A673 (cell line): ENCODE data around the gene OTOGL. TPM values are rescaled to one million over a fixed set of nuclear protein-coding genes. Genes with fewer than 3 reads are reported as not detected.

Experiments
- BruUV-seq: library from RNA; stranded (reverse); fragments of 400-500 nt; replicated peaks from 2 replicates; lab custom pipeline; 2021; lab: Mats Ljungman, UMichigan
- CTCF ChIA-PET: fragments of 300-600 bp; sonication (Branson Sonifier 250); formaldehyde crosslinking; loops from one replicate; lab custom pipeline; 2022; ENCODE audit warnings: antibody characterized with exemption; lab: Charles Lee
- POLR2A ChIA-PET: fragments of 300-600 bp; sonication (Branson Sonifier 250); formaldehyde crosslinking; loops from one replicate; lab custom pipeline; 2022; ENCODE audit warnings: antibody characterized with exemption; ENCODE audit not compliant: low non-redundant PET; lab: Charles Lee
- DNase-seq: peaks from one replicate; pipeline ENCODE4 v3.0.0-alpha.2; 2015; ENCODE audit warnings: low spot score
- H3K27ac ChIP-seq: fragments of 200-600 bp; sonication (generic); 2 replicates; pipeline ENCODE4 v1.5.1; 2016; ENCODE audit warnings: mixed run types, low read depth, mild to moderate bottlenecking, mixed read lengths, antibody characterized with exemption, low read length; ENCODE audit not compliant: poor library complexity, severe bottlenecking
- H3K27me3 ChIP-seq: fragments of 200-600 bp; sonication (generic); replicated peaks from 2 replicates; pipeline ENCODE4 v1.6.1; 2017; ENCODE audit warnings: mixed run types, low read depth, mild to moderate bottlenecking, mixed read lengths, antibody characterized with exemption, low read length; ENCODE audit not compliant: insufficient read depth, poor library complexity
- H3K36me3 ChIP-seq: fragments of 200-600 bp; sonication (generic); 2 replicates; pipeline ENCODE4 v1.6.1; 2016; ENCODE audit warnings: mixed run types, mild to moderate bottlenecking, mixed read lengths, antibody characterized with exemption, low read length; ENCODE audit not compliant: insufficient read depth, poor library complexity, severe bottlenecking
- H3K4me1 ChIP-seq: fragments of 200-600 bp; sonication (generic); 2 replicates; pipeline ENCODE4 v1.6.1; 2017; ENCODE audit warnings: mixed run types, mild to moderate bottlenecking, mixed read lengths, antibody characterized with exemption, low read length; ENCODE audit not compliant: insufficient read depth, poor library complexity, severe bottlenecking
- H3K4me3 ChIP-seq: fragments of 200-600 bp; sonication (generic); 2 replicates; pipeline ENCODE4 v1.5.1; 2016; ENCODE audit warnings: low read depth, mixed run types, mild to moderate bottlenecking, mixed read lengths, low read length; ENCODE audit not compliant: poor library complexity, severe bottlenecking
- H3K9me3 ChIP-seq: fragments of 200-600 bp; sonication (generic); 2 replicates; pipeline ENCODE4 v1.6.1; 2016; ENCODE audit warnings: mixed run types, low read depth, mild to moderate bottlenecking, mixed read lengths, antibody characterized with exemption, low read length; ENCODE audit not compliant: poor library complexity, severe bottlenecking
- CTCF ChIP-seq: fragments of 300-800, 200-600 bp; sonication (generic); conservative IDR thresholded peaks from 2 replicates; pipeline ENCODE4 v1.5.1; 2017; ENCODE audit warnings: low read depth, mild to moderate bottlenecking, antibody characterized with exemption, low read length, moderate library complexity, mixed read lengths
- EZH2 ChIP-seq: fragments of 200-600 bp; sonication (generic); IDR thresholded peaks from 2 replicates; pipeline ENCODE4 v1.6.1; 2017; ENCODE audit warnings: borderline replicate concordance, low read depth, mild to moderate bottlenecking, mixed read lengths, antibody characterized with exemption, low read length; ENCODE audit not compliant: poor library complexity, severe bottlenecking
- intact Hi-C: fragments of 100-400 bp; cut with micrococcal nuclease; formaldehyde crosslinking; loops from one replicate; pipeline ENCODE4 v1.10.0; 2022; ENCODE audit not compliant: unreplicated experiment
- total RNA-seq: library from RNA; stranded (reverse); gene quantifications from 2 replicates; pipeline ENCODE4 v1.2.3, GENCODE V29; 2021

The OTOGL gene
- total RNA-seq, 1 experiment from 2014 or later: 0.73 TPM

GRCh38 chr12:80201908-80202307 is 102.6 kb downstream of the OTOGL start:
- BruUV-seq: no TSS peak
- no peak for TF ChIP-seq EZH2
- no peak for TF ChIP-seq CTCF
- intact Hi-C loops: no loop called here
- H3K9me3 ChIP-seq: no peaks in the 10 kb centered on the region
- H3K27ac ChIP-seq: no peak overlapping the region
- no peak for DNase-seq
- no peaks in the 10 kb centered on the region for H3K36me3 ChIP-seq
- no peaks in the 10 kb centered on the region for H3K27me3 ChIP-seq
- no peak overlapping the region for H3K4me3 ChIP-seq
- H3K4me1 ChIP-seq: peaks cover 12% of the 10 kb centered on the region
- ChIA-PET CTCF (no interaction called here), POLR2A (interaction anchor here (0.6 kb wide), 1 partner anchor 128 kb away, joined by 3 read pairs; no protein-coding TSS in a partner anchor)

GRCh38 chr12:80205960-80206359 is 106.6 kb downstream of the OTOGL start:
- BruUV-seq: no TSS peak
- TF ChIP-seq CTCF: no peak
- no peak for TF ChIP-seq EZH2
- no peaks in the 10 kb centered on the region for H3K27me3 ChIP-seq
- H3K36me3 ChIP-seq: no peaks in the 10 kb centered on the region
- no peak overlapping the region for H3K27ac ChIP-seq
- intact Hi-C loops: no loop called here
- POLR2A ChIA-PET: no interaction called here
- CTCF ChIA-PET: no interaction called here
- DNase-seq: no peak
- H3K9me3 ChIP-seq: no peaks in the 10 kb centered on the region
- H3K4me3 ChIP-seq: no peak overlapping the region
- peaks cover 29% of the 10 kb centered on the region for H3K4me1 ChIP-seq

- DNase-seq: peak; percentile 75
- TF ChIP-seq EZH2: no peak
- Histone ChIP-seq H3K4me1 (peaks cover 29% of the 10 kb centered on the region), H3K4me3 (no peak overlapping the region), H3K27ac (no peak overlapping the region), H3K36me3 (no peaks in the 10 kb centered on the region), H3K27me3 (no peaks in the 10 kb centered on the region), H3K9me3 (no peaks in the 10 kb centered on the region)
- no TSS peak for BruUV-seq
- intact Hi-C loops: no loop called here
- ChIA-PET CTCF (no interaction called here), POLR2A (no interaction called here)
These were observed 108.7 kb downstream of the OTOGL start for GRCh38 chr12:80208071-80208470.

- Histone ChIP-seq H3K4me3 (no peak overlapping the region), H3K9me3 (no peaks in the 10 kb centered on the region), H3K27ac (no peak overlapping the region), H3K4me1 (peaks cover 18% of the 10 kb centered on the region), H3K27me3 (no peaks in the 10 kb centered on the region), H3K36me3 (no peaks in the 10 kb centered on the region)
- CTCF ChIA-PET: no interaction called here
- no TSS peak for BruUV-seq
- no peak for DNase-seq
- TF ChIP-seq EZH2 (no peak), CTCF (no peak)
- intact Hi-C loops: no loop called here
- POLR2A ChIA-PET: no interaction called here
These were observed 112.3 kb downstream of the OTOGL start for GRCh38 chr12:80211671-80212070.
